ENCODE measurements around the gene PLXNA4.

The PLXNA4 gene

GRCh38 chr7:132381742-132382472, 194.4 kb downstream of the PLXNA4 start:
- DNase-seq (ENCODE audit: low spot score): no peak
- POLR2A ChIA-PET (ENCODE audit: low non-redundant PET): no interaction called here
- no peak for TF ChIP-seq CTCF (conservative IDR thresholded peaks at IDR 0.05; ENCODE audit: low read depth)
- no peak overlapping the region for H3K27ac ChIP-seq
- CTCF ChIA-PET: interaction anchor here (0.6 to 0.7 kb wide), 2 partner anchors 303 to 1717 kb away, joined by 3 to 4 read pairs; no protein-coding TSS in a partner anchor

DNA sequence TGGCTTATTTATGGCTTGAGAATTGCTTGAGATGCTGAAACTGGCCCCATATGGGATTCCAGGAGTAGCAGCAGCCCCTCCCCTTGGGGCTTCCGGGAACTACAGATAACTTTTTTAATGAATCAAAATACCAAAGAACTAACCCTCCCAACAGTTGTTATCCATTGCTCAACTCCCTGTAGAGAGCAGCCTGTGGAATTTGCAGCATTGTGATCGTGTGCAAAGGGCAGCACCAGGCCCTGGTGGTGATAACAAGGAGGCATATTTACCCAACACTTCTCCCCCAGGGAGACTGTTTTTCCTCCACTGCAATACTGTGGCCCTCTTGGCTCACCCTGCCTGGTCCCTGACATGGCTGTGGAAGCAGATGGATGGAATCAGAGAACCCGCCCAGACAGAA, 196.2 kb downstream of the PLXNA4 start:
- no peak overlapping the region for H3K27ac ChIP-seq
- CTCF ChIA-PET: interaction anchor here (0.7 kb wide), 1 partner anchor 21 kb away, joined by 3 read pairs; no protein-coding TSS in a partner anchor
- DNase-seq (ENCODE audit: low spot score): no peak
- POLR2A ChIA-PET (ENCODE audit: low non-redundant PET): no interaction called here
- no peak for TF ChIP-seq CTCF (conservative IDR thresholded peaks at IDR 0.05; ENCODE audit: low read depth)

GRCh38 chr7:132379292-132379691, 197.0 kb downstream of the PLXNA4 start:
- ChIA-PET CTCF (interaction anchor here (0.7 kb wide), 1 partner anchor 22 kb away, joined by 3 read pairs; no protein-coding TSS in a partner anchor), POLR2A (ENCODE audit: low non-redundant PET) (no interaction called here)
- TF ChIP-seq CTCF (conservative IDR thresholded peaks at IDR 0.05; ENCODE audit: low read depth): no peak
- no peak overlapping the region for H3K27ac ChIP-seq
- no peak for DNase-seq (ENCODE audit: low spot score)

DNA sequence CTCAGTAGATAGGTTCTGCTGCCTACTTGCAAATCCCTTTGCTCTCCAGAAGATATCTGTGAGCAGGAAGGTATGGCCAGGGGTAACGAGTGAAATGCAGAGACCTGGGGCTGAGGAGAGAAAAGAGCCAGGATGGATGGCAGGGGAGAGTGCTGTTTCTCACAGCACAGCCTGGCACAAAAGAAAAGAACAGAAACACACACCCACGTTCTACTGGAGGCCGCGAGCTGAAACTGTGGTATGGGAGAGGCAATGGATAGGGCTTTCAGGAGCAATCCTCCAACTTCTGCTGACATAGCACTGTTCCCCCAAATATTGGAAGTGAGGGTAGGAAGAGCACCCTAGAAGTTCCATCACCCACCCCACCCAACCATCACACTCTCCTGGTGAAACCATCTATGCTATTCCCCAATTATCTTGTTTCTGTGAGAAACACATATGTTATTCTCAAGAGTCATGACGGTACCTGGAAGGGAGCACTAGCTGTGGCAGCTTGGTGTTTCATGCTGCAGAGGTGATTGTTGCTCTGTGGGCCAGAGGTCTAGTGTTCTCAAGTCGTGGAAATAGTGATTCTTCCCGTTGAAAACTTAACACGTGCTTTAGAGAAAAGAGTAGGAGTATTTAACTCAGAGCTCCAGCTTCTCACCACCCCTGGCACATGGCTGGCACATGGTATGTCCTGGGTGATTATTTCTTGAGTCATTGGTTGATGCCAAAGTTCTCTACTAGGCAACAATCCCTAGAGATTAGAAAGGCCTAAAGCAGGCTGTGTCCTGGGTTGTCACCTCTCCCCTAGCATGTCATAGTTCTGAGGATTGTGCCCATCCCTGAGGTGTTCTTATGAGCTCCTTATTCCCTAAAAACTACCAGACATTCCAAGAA, 198.3 kb downstream of the PLXNA4 start:
- no peak overlapping the region for H3K27ac ChIP-seq
- CTCF ChIA-PET: no interaction called here
- POLR2A ChIA-PET (ENCODE audit: low non-redundant PET): no interaction called here
- no peak for TF ChIP-seq CTCF (conservative IDR thresholded peaks at IDR 0.05; ENCODE audit: low read depth)
- no peak for DNase-seq (ENCODE audit: low spot score)

- ChIA-PET POLR2A (ENCODE audit: low non-redundant PET) (no interaction called here), CTCF (no interaction called here)
- H3K27ac ChIP-seq: no peak overlapping the region
- DNase-seq (ENCODE audit: low spot score): no peak
- TF ChIP-seq CTCF (conservative IDR thresholded peaks at IDR 0.05; ENCODE audit: low read depth): no peak
Measured at GRCh38 chr7:132377015-132377414, 199.3 kb downstream of the PLXNA4 start.

DNA sequence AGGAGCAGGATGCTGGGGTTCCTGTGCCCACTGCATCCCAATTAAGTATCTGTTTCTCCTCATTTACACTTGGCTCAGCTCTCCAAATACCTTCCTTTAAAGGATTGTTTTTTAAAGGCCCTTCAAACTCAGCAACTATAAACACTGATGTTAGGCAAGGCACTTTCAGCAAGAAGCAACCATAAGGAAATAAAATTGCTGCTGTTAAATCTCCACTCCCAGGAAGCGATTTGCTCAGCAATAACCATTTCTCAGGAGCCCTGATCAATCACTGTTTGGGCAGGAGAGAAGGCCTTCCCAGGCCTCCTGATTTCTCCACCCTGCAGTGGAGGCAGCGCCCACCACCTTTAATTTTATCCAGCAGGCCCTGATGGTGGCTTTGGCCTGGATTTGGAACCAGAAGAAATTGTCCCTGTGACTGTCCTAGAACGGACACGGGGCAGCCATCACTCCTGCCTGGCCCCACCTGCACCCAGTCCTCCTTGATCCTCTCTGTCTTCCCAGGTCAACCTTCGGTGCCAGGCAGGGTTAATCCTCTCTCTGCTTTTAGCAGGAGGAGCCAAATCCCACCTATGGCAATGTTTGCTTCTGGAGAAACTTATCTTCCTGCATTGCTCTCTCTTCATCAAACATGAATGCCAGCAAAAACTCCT, 199.8 kb downstream of the PLXNA4 start:
- no peak for TF ChIP-seq CTCF (conservative IDR thresholded peaks at IDR 0.05; ENCODE audit: low read depth)
- no peak for DNase-seq (ENCODE audit: low spot score)
- POLR2A ChIA-PET (ENCODE audit: low non-redundant PET): no interaction called here
- H3K27ac ChIP-seq: no peak overlapping the region
- CTCF ChIA-PET: no interaction called here
